Measurements from ENCODE around the gene ZNF318.

DNA sequence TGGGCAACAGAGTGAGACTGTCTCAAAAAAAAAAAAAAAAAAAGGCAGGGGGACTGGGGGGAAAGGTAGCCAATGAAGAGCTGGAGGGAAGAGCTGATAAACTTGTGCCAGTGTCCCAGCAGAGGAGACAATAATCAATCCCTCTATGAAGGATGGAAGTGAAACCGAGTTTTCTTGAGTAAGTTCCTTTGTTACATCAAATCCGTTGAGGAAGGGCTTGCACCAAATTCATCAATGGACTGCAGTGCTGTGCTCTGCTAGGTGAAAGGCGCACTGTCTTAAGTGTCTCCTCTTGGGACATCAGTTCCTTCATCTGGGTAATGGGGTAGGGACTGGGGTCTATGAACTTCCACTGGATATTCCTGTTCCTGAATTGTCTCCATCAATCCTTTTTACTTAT, 57.8 kb downstream of the ZNF318 start:
- TF ChIP-seq EZH2 (IDR thresholded peaks at IDR 0.05; ENCODE audit: borderline replicate concordance, control insufficient read depth, low read depth, low read length) (no peak), BMI1 (IDR thresholded peaks at IDR 0.05; ENCODE audit: borderline replicate concordance) (no peak), POLR2A (IDR thresholded peaks at IDR 0.05; ENCODE audit: low read depth, low read length) (no peak), KDM1A (IDR thresholded peaks at IDR 0.05; ENCODE audit: borderline replicate concordance) (no peak)
- TF ChIP-seq, protein P1, sequence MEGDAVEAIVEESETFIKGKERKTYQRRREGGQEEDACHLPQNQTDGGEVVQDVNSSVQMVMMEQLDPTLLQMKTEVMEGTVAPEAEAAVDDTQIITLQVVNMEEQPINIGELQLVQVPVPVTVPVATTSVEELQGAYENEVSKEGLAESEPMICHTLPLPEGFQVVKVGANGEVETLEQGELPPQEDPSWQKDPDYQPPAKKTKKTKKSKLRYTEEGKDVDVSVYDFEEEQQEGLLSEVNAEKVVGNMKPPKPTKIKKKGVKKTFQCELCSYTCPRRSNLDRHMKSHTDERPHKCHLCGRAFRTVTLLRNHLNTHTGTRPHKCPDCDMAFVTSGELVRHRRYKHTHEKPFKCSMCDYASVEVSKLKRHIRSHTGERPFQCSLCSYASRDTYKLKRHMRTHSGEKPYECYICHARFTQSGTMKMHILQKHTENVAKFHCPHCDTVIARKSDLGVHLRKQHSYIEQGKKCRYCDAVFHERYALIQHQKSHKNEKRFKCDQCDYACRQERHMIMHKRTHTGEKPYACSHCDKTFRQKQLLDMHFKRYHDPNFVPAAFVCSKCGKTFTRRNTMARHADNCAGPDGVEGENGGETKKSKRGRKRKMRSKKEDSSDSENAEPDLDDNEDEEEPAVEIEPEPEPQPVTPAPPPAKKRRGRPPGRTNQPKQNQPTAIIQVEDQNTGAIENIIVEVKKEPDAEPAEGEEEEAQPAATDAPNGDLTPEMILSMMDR (IDR thresholded peaks at IDR 0.05 in 2 of 3, conservative IDR thresholded peaks at IDR 0.05 in 1 of 3; ENCODE audit: control insufficient read depth in 2 of 3, extremely low read depth in 1 of 3, insufficient read depth in 1 of 3, low read depth in 3 of 3, low read length in 3 of 3): no peak
